Astrocyte (in vitro differentiated cells and primary cell): ENCODE measurements around the gene FDX2. TPM values are rescaled to one million over a fixed set of nuclear protein-coding genes. Genes with fewer than 3 reads are reported as not detected.

Experiments
- DNase-seq: peaks from one replicate; pipeline ENCODE4 v3.0.0-alpha.2; 2010; ENCODE audit warnings: low read depth
- FAIRE-seq: peaks from 2 replicates; lab custom pipeline; 2011; peaks lifted over from hg19 to GRCh38; lab: Jason Lieb, UNC
- H2AFZ ChIP-seq: 2 replicates; pipeline ENCODE4 v1.6.0; 2012; ENCODE audit warnings: low read depth, low read length, inconsistent platforms
- H3K27ac ChIP-seq: 2 replicates; pipeline ENCODE4 v1.5.1; 2011; ENCODE audit warnings: low read depth, low read length, inconsistent platforms
- H3K27me3 ChIP-seq: 2 replicates; pipeline ENCODE4 v1.6.0; 2011; ENCODE audit warnings: low read length, inconsistent platforms; ENCODE audit not compliant: insufficient read depth
- H3K36me3 ChIP-seq: 2 replicates; pipeline ENCODE4 v1.5.1; 2011; ENCODE audit warnings: low read length, inconsistent platforms; ENCODE audit not compliant: insufficient read depth
- H3K4me1 ChIP-seq: 2 replicates; pipeline ENCODE4 v1.5.1; 2011; ENCODE audit warnings: low read length, inconsistent platforms; ENCODE audit not compliant: insufficient read depth
- H3K4me2 ChIP-seq: 2 replicates; pipeline ENCODE4 v1.6.0; 2012; ENCODE audit warnings: low read length, inconsistent platforms
- H3K4me3 ChIP-seq: 2 replicates; pipeline ENCODE4 v1.5.1; 2011; ENCODE audit warnings: low read depth, mild to moderate bottlenecking, low read length, inconsistent platforms; ENCODE audit not compliant: insufficient read depth
- H3K79me2 ChIP-seq: 2 replicates; pipeline ENCODE4 v1.6.0; 2012; ENCODE audit warnings: mild to moderate bottlenecking, low read length, inconsistent platforms; ENCODE audit not compliant: insufficient read depth
- H3K9ac ChIP-seq: 2 replicates; pipeline ENCODE4 v1.6.0; 2012; ENCODE audit warnings: mild to moderate bottlenecking, low read length, inconsistent platforms
- H3K9me3 ChIP-seq: 2 replicates; pipeline ENCODE4 v1.5.1; 2012; ENCODE audit warnings: low read depth, mild to moderate bottlenecking, low read length, inconsistent platforms; ENCODE audit not compliant: insufficient read depth
- H4K20me1 ChIP-seq: 2 replicates; pipeline ENCODE4 v1.6.0; 2012; ENCODE audit warnings: low read length, inconsistent platforms; ENCODE audit not compliant: insufficient read depth
- H3K27ac Mint-ChIP-seq: one replicate; pipeline ENCODE4 v1.8.0; 2021; ENCODE audit warnings: mild to moderate bottlenecking, mixed read lengths; ENCODE audit not compliant: unreplicated experiment
- H3K27me3 Mint-ChIP-seq: one replicate; pipeline ENCODE4 v1.8.0; 2021; ENCODE audit warnings: low read depth, mixed read lengths; ENCODE audit not compliant: unreplicated experiment
- H3K36me3 Mint-ChIP-seq: one replicate; pipeline ENCODE4 v1.8.0; 2021; ENCODE audit warnings: low read depth, mixed read lengths; ENCODE audit not compliant: unreplicated experiment
- H3K4me1 Mint-ChIP-seq: one replicate; pipeline ENCODE4 v1.8.0; 2021; ENCODE audit warnings: low read depth, mixed read lengths; ENCODE audit not compliant: unreplicated experiment
- H3K4me3 Mint-ChIP-seq: one replicate; pipeline ENCODE4 v1.8.0; 2021; ENCODE audit warnings: mild to moderate bottlenecking, moderate library complexity, mixed read lengths; ENCODE audit not compliant: unreplicated experiment
- H3K9me3 Mint-ChIP-seq: one replicate; pipeline ENCODE4 v1.8.0; 2021; ENCODE audit warnings: mild to moderate bottlenecking, mixed read lengths; ENCODE audit not compliant: unreplicated experiment
- EZH2 ChIP-seq: IDR thresholded peaks from 2 replicates; pipeline ENCODE4 v1.6.1; 2012; ENCODE audit warnings: mild to moderate bottlenecking, low read length, inconsistent platforms; ENCODE audit not compliant: insufficient read depth
- total RNA-seq: library from RNA; stranded (reverse); gene quantifications from 2 replicates; pipeline ENCODE4 v1.2.1, GENCODE V29; 2021
- TF ChIP-seq, protein P1 (sequence below): IDR thresholded peaks from 2 replicates; pipeline ENCODE4 v1.5.1; 2011; ENCODE audit warnings: low read depth, mild to moderate bottlenecking, inconsistent platforms, low read length, moderate library complexity; ENCODE audit not compliant: insufficient read depth

The FDX2 gene
- total RNA-seq, 1 donor from 2014 or later: 24.4 TPM

GRCh38 chr19:10279737-10280442 lies 35.9 kb downstream of the FDX2 start:
- H3K4me3 ChIP-seq: no peak overlapping the region
- no peak overlapping the region for H3K9ac ChIP-seq
- H3K36me3 ChIP-seq: no peaks in the 10 kb centered on the region
- H3K9me3 ChIP-seq: no peaks in the 10 kb centered on the region
- FAIRE-seq (no peak), DNase-seq (no peak)
- H3K27me3 Mint-ChIP-seq: peaks cover 18% of the 10 kb centered on the region
- H3K36me3 Mint-ChIP-seq: no peaks in the 10 kb centered on the region
- no peak overlapping the region for H3K27ac ChIP-seq
- H3K27me3 ChIP-seq: peaks cover 2% of the 10 kb centered on the region
- H3K79me2 ChIP-seq: no peaks in the 10 kb centered on the region
- no peak overlapping the region for H3K4me2 ChIP-seq
- no peak overlapping the region for H3K27ac Mint-ChIP-seq
- H3K4me1 Mint-ChIP-seq: no peaks in the 10 kb centered on the region
- no peak overlapping the region for H2AFZ ChIP-seq
- TF ChIP-seq EZH2: no peak
- TF ChIP-seq, protein P1, sequence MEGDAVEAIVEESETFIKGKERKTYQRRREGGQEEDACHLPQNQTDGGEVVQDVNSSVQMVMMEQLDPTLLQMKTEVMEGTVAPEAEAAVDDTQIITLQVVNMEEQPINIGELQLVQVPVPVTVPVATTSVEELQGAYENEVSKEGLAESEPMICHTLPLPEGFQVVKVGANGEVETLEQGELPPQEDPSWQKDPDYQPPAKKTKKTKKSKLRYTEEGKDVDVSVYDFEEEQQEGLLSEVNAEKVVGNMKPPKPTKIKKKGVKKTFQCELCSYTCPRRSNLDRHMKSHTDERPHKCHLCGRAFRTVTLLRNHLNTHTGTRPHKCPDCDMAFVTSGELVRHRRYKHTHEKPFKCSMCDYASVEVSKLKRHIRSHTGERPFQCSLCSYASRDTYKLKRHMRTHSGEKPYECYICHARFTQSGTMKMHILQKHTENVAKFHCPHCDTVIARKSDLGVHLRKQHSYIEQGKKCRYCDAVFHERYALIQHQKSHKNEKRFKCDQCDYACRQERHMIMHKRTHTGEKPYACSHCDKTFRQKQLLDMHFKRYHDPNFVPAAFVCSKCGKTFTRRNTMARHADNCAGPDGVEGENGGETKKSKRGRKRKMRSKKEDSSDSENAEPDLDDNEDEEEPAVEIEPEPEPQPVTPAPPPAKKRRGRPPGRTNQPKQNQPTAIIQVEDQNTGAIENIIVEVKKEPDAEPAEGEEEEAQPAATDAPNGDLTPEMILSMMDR: no peak
- no peaks in the 10 kb centered on the region for H4K20me1 ChIP-seq
- H3K4me3 Mint-ChIP-seq: no peak overlapping the region
- H3K9me3 Mint-ChIP-seq: no peaks in the 10 kb centered on the region
- no peaks in the 10 kb centered on the region for H3K4me1 ChIP-seq

- H3K4me3 ChIP-seq: no peak overlapping the region
- no peak overlapping the region for H3K9ac ChIP-seq
- no peaks in the 10 kb centered on the region for H3K79me2 ChIP-seq
- H3K27ac ChIP-seq: no peak overlapping the region
- no peak overlapping the region for H3K4me2 ChIP-seq
- Mint-ChIP-seq H3K4me3 (no peak overlapping the region), H3K36me3 (no peaks in the 10 kb centered on the region), H3K27me3 (peaks cover 26% of the 10 kb centered on the region), H3K27ac (no peak overlapping the region), H3K9me3 (no peaks in the 10 kb centered on the region), H3K4me1 (no peaks in the 10 kb centered on the region)
- TF ChIP-seq EZH2: no peak
- TF ChIP-seq, protein P1: no peak
- no peak overlapping the region for H2AFZ ChIP-seq
- peaks cover 3% of the 10 kb centered on the region for H3K27me3 ChIP-seq
- H3K9me3 ChIP-seq: no peaks in the 10 kb centered on the region
- H4K20me1 ChIP-seq: no peaks in the 10 kb centered on the region
- no peaks in the 10 kb centered on the region for H3K4me1 ChIP-seq
- DNase-seq: no peak
- no peak for FAIRE-seq
- H3K36me3 ChIP-seq: no peaks in the 10 kb centered on the region
Observed at GRCh38 chr19:10278935-10279334, 36.9 kb downstream of the FDX2 start.
